Endothelial cell of umbilical vein (primary cell): ENCODE measurements around the gene PTCD3. TPM values are rescaled to one million over a fixed set of nuclear protein-coding genes. Genes with fewer than 3 reads are reported as not detected.

Experiments
- BruUV-seq: library from RNA; stranded (reverse); fragments of 400-500 nt; replicated peaks from 2 replicates; lab custom pipeline; 2021; lab: Mats Ljungman, UMichigan
- CTCF ChIA-PET: fragments of 300-600, 350-600 bp; sonication (Branson Sonifier 250); formaldehyde crosslinking; loops from one replicate; lab custom pipeline; 2021; ENCODE audit warnings: antibody characterized with exemption, inconsistent platforms; lab: Charles Lee
- POLR2A ChIA-PET: fragments of 300-600, 350-600 bp; sonication (Branson Sonifier 250); formaldehyde crosslinking; loops from one replicate; lab custom pipeline; 2021; ENCODE audit warnings: antibody characterized with exemption, inconsistent platforms; lab: Charles Lee
- DNase-seq: peaks from one replicate; pipeline ENCODE4 v3.0.0-alpha.2; 2011; ENCODE audit warnings: low read depth, low spot score
- FAIRE-seq: peaks from 2 replicates; lab custom pipeline; 2011; peaks lifted over from hg19 to GRCh38; lab: Jason Lieb, UNC
- H2AFZ ChIP-seq: 2 replicates; pipeline ENCODE4 v1.6.0; 2012; ENCODE audit warnings: low read depth, low read length, control low read depth, inconsistent platforms
- H3K27ac ChIP-seq: 2 replicates; pipeline ENCODE4 v1.5.1; 2011; ENCODE audit warnings: low read depth, mild to moderate bottlenecking, control low read depth, low read length, moderate library complexity; ENCODE audit not compliant: insufficient read depth
- H3K27me3 ChIP-seq, 2 experiments: 2 replicates each; pipeline versions ENCODE4 v1.6.0 to v1.6.1; 2011; ENCODE audit warnings: low read length in 2 of 2, mixed read lengths in 1 of 2; ENCODE audit not compliant: control insufficient read depth in 2 of 2, insufficient read depth in 2 of 2
- H3K36me3 ChIP-seq, 2 experiments: 2 replicates in 1 of 2; 3 replicates in 1 of 2; pipeline ENCODE4 v1.5.1; 2011; ENCODE audit warnings: low read length in 2 of 2, mild to moderate bottlenecking in 1 of 2, moderate library complexity in 1 of 2; ENCODE audit not compliant: control insufficient read depth in 2 of 2, insufficient read depth in 2 of 2; ENCODE audit errors: extremely low read depth in 1 of 2
- H3K4me1 ChIP-seq: 3 replicates; pipeline ENCODE4 v1.5.1; 2011; ENCODE audit warnings: mild to moderate bottlenecking, low read length; ENCODE audit not compliant: control insufficient read depth, insufficient read depth; ENCODE audit errors: extremely low read depth
- H3K4me2 ChIP-seq: 2 replicates; pipeline ENCODE4 v1.6.1; 2011; ENCODE audit warnings: low read length, control low read depth, mixed read lengths; ENCODE audit not compliant: insufficient read depth
- H3K4me3 ChIP-seq, 3 experiments: fragments of 200-600 bp in 1 of 3; sonication (generic), shearing (Covaris generic) in 1 of 3; replicated peaks in 1 of 3; 2 replicates each; pipeline ENCODE4 v1.5.1; 2011 to 2016; ENCODE audit warnings: control low read depth in 3 of 3, low read length in 3 of 3, mild to moderate bottlenecking in 2 of 3, inconsistent platforms in 1 of 3, low read depth in 1 of 3, moderate library complexity in 1 of 3; ENCODE audit not compliant: insufficient read depth in 1 of 3
- H3K79me2 ChIP-seq: 2 replicates; pipeline ENCODE4 v1.6.0; 2012; ENCODE audit warnings: low read length, inconsistent platforms; ENCODE audit not compliant: control insufficient read depth, insufficient read depth
- H3K9ac ChIP-seq: replicated peaks from 2 replicates; pipeline ENCODE3; 2011; ENCODE audit warnings: low read length, control low read depth; ENCODE audit not compliant: insufficient read depth; ENCODE audit errors: extremely low read depth
- H3K9me1 ChIP-seq: replicated peaks from 3 replicates; pipeline ENCODE4 v1.6.0; 2011; ENCODE audit warnings: mild to moderate bottlenecking, low read length; ENCODE audit not compliant: control insufficient read depth, insufficient read depth; ENCODE audit errors: extremely low read depth
- H3K9me3 ChIP-seq: replicated peaks from 2 replicates; pipeline ENCODE4 v1.5.1; 2012; ENCODE audit warnings: low read length, inconsistent platforms; ENCODE audit not compliant: control insufficient read depth, insufficient read depth
- H4K20me1 ChIP-seq: replicated peaks from 2 replicates; pipeline ENCODE3; 2011; ENCODE audit warnings: mild to moderate bottlenecking, low read length; ENCODE audit not compliant: control insufficient read depth, insufficient read depth; ENCODE audit errors: extremely low read depth
- CTCF ChIP-seq, 2 donors: IDR thresholded peaks; 1 replicate in 1 of 2; 2 replicates in 1 of 2; pipeline ENCODE4 v1.5.1; 2011; ENCODE audit warnings: low read length in 2 of 2, mild to moderate bottlenecking in 2 of 2, moderate library complexity in 2 of 2, control low read depth in 1 of 2, inconsistent platforms in 1 of 2, low read depth in 1 of 2; ENCODE audit not compliant: insufficient read depth in 1 of 2; ENCODE audit errors: extremely low read depth in 1 of 2
- EZH2 ChIP-seq: IDR thresholded peaks from 2 replicates; pipeline ENCODE4 v1.6.1; 2012; ENCODE audit warnings: borderline replicate concordance, low read depth, mild to moderate bottlenecking, moderate library complexity, low read length, inconsistent platforms; ENCODE audit not compliant: severe bottlenecking
- JUN ChIP-seq: IDR thresholded peaks from 2 replicates; pipeline ENCODE4 v1.6.1; 2011; ENCODE audit warnings: borderline replicate concordance, low read depth; ENCODE audit not compliant: insufficient read length, insufficient read depth
- MAX ChIP-seq: IDR thresholded peaks from 2 replicates; pipeline ENCODE4 v1.6.1; 2011; ENCODE audit not compliant: insufficient read depth, insufficient read length
- MYC ChIP-seq: IDR thresholded peaks from one replicate; pipeline ENCODE4 v1.6.1; 2011; ENCODE audit warnings: mild to moderate bottlenecking, low read depth, low read length
- POLR2A ChIP-seq: IDR thresholded peaks from 2 replicates; pipeline ENCODE4 v1.6.1; 2012; ENCODE audit warnings: low read depth, mild to moderate bottlenecking, control low read depth, low read length
- POLR2AphosphoS5 ChIP-seq: IDR thresholded peaks from 2 replicates; pipeline ENCODE4 v1.6.1; 2012; ENCODE audit warnings: low read depth, mild to moderate bottlenecking, control low read depth, low read length, moderate library complexity; ENCODE audit not compliant: insufficient read depth
- dilution Hi-C: fragments of 300-500 bp; cut with MboI; formaldehyde crosslinking; loops from one replicate; pipeline ENCODE4 v1.15.0; 2019; ENCODE audit warnings: low sequenced_read_pairs; ENCODE audit not compliant: extremely low pct_ligation_motif_present
- intact Hi-C: fragments of 100-400 bp; cut with micrococcal nuclease; formaldehyde crosslinking; loops from one replicate; pipeline ENCODE4 v1.10.0; 2022
- polyA plus RNA-seq, 4 experiments: library from polyadenylated mRNA; depleted of rRNA in 3 of 4; stranded (reverse) in 3 of 4; unstranded in 1 of 4; fragments of >200 nt; gene quantifications; 2 replicates each; pipeline versions ENCODE4 v1.2.1 to v1.2.3, GENCODE V29; 2011 to 2012; ENCODE audit warnings: missing spikeins in 1 of 4
- total RNA-seq: library from RNA; stranded (reverse); gene quantifications from 2 replicates; pipeline ENCODE4 v1.2.3, GENCODE V29; 2021

PTCD3 gene
- total and polyA plus RNA-seq, 2 donors (not counting 3 experiments of a cell fraction or from before 2014, with no cell fraction given), result 30.4 to 96.0 TPM

GRCh38 chr2:86070868-86071267 lies 35.2 kb upstream of the PTCD3 start:
- BruUV-seq, result no TSS peak
- Histone ChIP-seq H3K9ac (no peak overlapping the region), H3K4me3 (no peak overlapping the region), H3K4me1 (peaks cover 16% of the 10 kb centered on the region), H4K20me1 (no peaks in the 10 kb centered on the region), H3K9me1 (no peaks in the 10 kb centered on the region), H3K9me3 (no peaks in the 10 kb centered on the region), H3K4me2 (no peak overlapping the region), H2AFZ (no peak overlapping the region), H3K27me3 (no peaks in the 10 kb centered on the region), H3K79me2 (no peaks in the 10 kb centered on the region), H3K27ac (no peak overlapping the region), H3K36me3 (peaks cover 18 to 19% of the 10 kb centered on the region in 2 experiments)
- ChIA-PET POLR2A (no interaction called here), CTCF (interaction anchor here (5.3 kb wide), 1 partner anchor 243 kb away, joined by 36 read pairs; no protein-coding TSS in a partner anchor)
- no peak for TF ChIP-seq POLR2A
- TF ChIP-seq JUN, result no peak
- TF ChIP-seq MAX, result no peak
- no peak for TF ChIP-seq MYC
- no peak for TF ChIP-seq EZH2
- TF ChIP-seq CTCF (IDR thresholded peaks at IDR 0.05; ENCODE audit: extremely low read depth in 1 of 2, insufficient read depth in 1 of 2, low read depth in 1 of 2, low read length in 2 of 2), result no peak
- TF ChIP-seq POLR2AphosphoS5, result no peak
- dilution Hi-C loops (no loop called here), intact Hi-C loops (no loop called here)
- FAIRE-seq (no peak), DNase-seq (no peak)
